Measurements from ENCODE around the gene TACR1.
"Not testable (repeated sequence)": the region's sequence is repeated elsewhere in the genome, so short reads cannot be mapped to it uniquely, and the experiment has no call there.

Gene TACR1

GRCh38 chr2:75199428-75200011 lies at the start of gene TACR1:
TACR1 (minus strand) TSS chr2:75199520; CDS start chr2:75198934, 586 bp downstream.
- in situ Hi-C loops (cut with MboI; ENCODE audit: low sequenced_read_pairs): no loop called here

GRCh38 chr2:75248581-75248980 lies 49.3 kb upstream of the TACR1 start:
- in situ Hi-C loops (cut with MboI; ENCODE audit: low sequenced_read_pairs): loop anchor here (25.0 kb wide), 1 partner anchor 336 kb away; no protein-coding TSS in a partner anchor

GRCh38 chr2:75246441-75247167 lies 47.3 kb upstream of the TACR1 start:
- in situ Hi-C loops (cut with MboI; ENCODE audit: low sequenced_read_pairs): loop anchor here (25.0 kb wide), 1 partner anchor 334 kb away; no protein-coding TSS in a partner anchor

- in situ Hi-C loops (cut with MboI; ENCODE audit: low sequenced_read_pairs): loop anchor here (25.0 kb wide), 1 partner anchor 331 kb away; no protein-coding TSS in a partner anchor
Observed at GRCh38 chr2:75243219-75243618, 43.9 kb upstream of the TACR1 start.

- in situ Hi-C loops (cut with MboI; ENCODE audit: low sequenced_read_pairs): loop anchor here (25.0 kb wide), 1 partner anchor 329 kb away; no protein-coding TSS in a partner anchor
Observed at GRCh38 chr2:75241696-75242095, 42.4 kb upstream of the TACR1 start.

- in situ Hi-C loops (cut with MboI; ENCODE audit: low sequenced_read_pairs): loop anchor here (25.0 kb wide), 1 partner anchor 326 kb away; no protein-coding TSS in a partner anchor
Observed at GRCh38 chr2:75238670-75239330, 39.5 kb upstream of the TACR1 start.

- in situ Hi-C loops (cut with MboI; ENCODE audit: low sequenced_read_pairs): loop anchor here (25.0 kb wide), 1 partner anchor 325 kb away; no protein-coding TSS in a partner anchor
Observed at GRCh38 chr2:75237296-75237695, 38.0 kb upstream of the TACR1 start.

- in situ Hi-C loops (cut with MboI; ENCODE audit: low sequenced_read_pairs): loop anchor here (25.0 kb wide), 1 partner anchor 322 kb away; no protein-coding TSS in a partner anchor
Observed at GRCh38 chr2:75233965-75234364, 34.6 kb upstream of the TACR1 start.

- in situ Hi-C loops (cut with MboI; ENCODE audit: low sequenced_read_pairs): loop anchor here (25.0 kb wide), 1 partner anchor 314 kb away; no protein-coding TSS in a partner anchor
Observed at GRCh38 chr2:75226617-75227016, 27.3 kb upstream of the TACR1 start.

GRCh38 chr2:75226099-75226498 lies 26.8 kb upstream of the TACR1 start:
- in situ Hi-C loops (cut with MboI; ENCODE audit: low sequenced_read_pairs): loop anchor here (25.0 kb wide), 1 partner anchor 314 kb away; no protein-coding TSS in a partner anchor

- in situ Hi-C loops (cut with MboI; ENCODE audit: low sequenced_read_pairs): loop anchor here (25.0 kb wide), 1 partner anchor 312 kb away; no protein-coding TSS in a partner anchor
Observed at GRCh38 chr2:75224636-75225094, 25.3 kb upstream of the TACR1 start.

- in situ Hi-C loops (cut with MboI; ENCODE audit: low sequenced_read_pairs): no loop called here
Observed at GRCh38 chr2:75222527-75222926, 23.2 kb upstream of the TACR1 start.

- in situ Hi-C loops (cut with MboI; ENCODE audit: low sequenced_read_pairs): no loop called here
Observed at GRCh38 chr2:75221862-75222261, 22.5 kb upstream of the TACR1 start.

- in situ Hi-C loops (cut with MboI; ENCODE audit: low sequenced_read_pairs): not testable (repeated sequence)
Observed at GRCh38 chr2:75219213-75219612, 19.9 kb upstream of the TACR1 start.

- in situ Hi-C loops (cut with MboI; ENCODE audit: low sequenced_read_pairs): no loop called here
Observed at GRCh38 chr2:75211266-75211770, 12.0 kb upstream of the TACR1 start.

GRCh38 chr2:75210409-75210808 lies 11.1 kb upstream of the TACR1 start:
- in situ Hi-C loops (cut with MboI; ENCODE audit: low sequenced_read_pairs): no loop called here

GRCh38 chr2:75208738-75209137 lies 9.4 kb upstream of the TACR1 start:
- in situ Hi-C loops (cut with MboI; ENCODE audit: low sequenced_read_pairs): no loop called here

GRCh38 chr2:75204833-75205232 lies 5.5 kb upstream of the TACR1 start:
- in situ Hi-C loops (cut with MboI; ENCODE audit: low sequenced_read_pairs): no loop called here

GRCh38 chr2:75202359-75202758 lies 3.0 kb upstream of the TACR1 start:
- in situ Hi-C loops (cut with MboI; ENCODE audit: low sequenced_read_pairs): no loop called here

- in situ Hi-C loops (cut with MboI; ENCODE audit: low sequenced_read_pairs): no loop called here
Observed at GRCh38 chr2:75200140-75201096, 1.1 kb upstream of the TACR1 start.
